Mesendoderm (in vitro differentiated cells): Measurements from ENCODE around the gene GABRB3. TPM values are rescaled to one million over a fixed set of nuclear protein-coding genes. Genes with fewer than 3 reads are reported as not detected.

Experiments
- DNase-seq: peaks from one replicate; pipeline ENCODE4 v3.0.0; 2013
- H2AK5ac ChIP-seq: 2 replicates; pipeline ENCODE4 v1.6.1; 2013; ENCODE audit warnings: low read length, inconsistent platforms
- H2BK120ac ChIP-seq: 2 replicates; pipeline ENCODE4 v1.6.1; 2013; ENCODE audit warnings: low read depth, mild to moderate bottlenecking, low read length, moderate library complexity, mixed read lengths
- H2BK15ac ChIP-seq: replicated peaks from 2 replicates; pipeline ENCODE4 v1.6.1; 2013; ENCODE audit warnings: low read depth, mild to moderate bottlenecking, moderate library complexity
- H2BK5ac ChIP-seq: 2 replicates; pipeline ENCODE4 v1.6.1; 2013; ENCODE audit warnings: low read length, inconsistent platforms
- H3K18ac ChIP-seq: 2 replicates; pipeline ENCODE4 v1.6.1; 2013; ENCODE audit warnings: mild to moderate bottlenecking, low read length, mixed read lengths
- H3K23ac ChIP-seq: one replicate; pipeline ENCODE4 v1.6.1; 2013; ENCODE audit warnings: low read length
- H3K27ac ChIP-seq: 2 replicates; pipeline ENCODE4 v1.5.1; 2013; ENCODE audit warnings: low read depth, mild to moderate bottlenecking, inconsistent platforms, low read length, moderate library complexity
- H3K27me3 ChIP-seq: 2 replicates; pipeline ENCODE4 v1.6.1; 2013; ENCODE audit warnings: low read length, control low read depth, mild to moderate bottlenecking, inconsistent platforms; ENCODE audit not compliant: insufficient read depth, poor library complexity
- H3K36me3 ChIP-seq: 2 replicates; pipeline ENCODE4 v1.6.1; 2013; ENCODE audit warnings: low read length, inconsistent platforms; ENCODE audit not compliant: control insufficient read depth, insufficient read depth
- H3K4ac ChIP-seq: one replicate; pipeline ENCODE4 v1.6.1; 2013; ENCODE audit warnings: low read depth, mild to moderate bottlenecking, low read length, moderate library complexity
- H3K4me1 ChIP-seq: 2 replicates; pipeline ENCODE4 v1.6.1; 2013; ENCODE audit warnings: low read depth, low read length, inconsistent platforms; ENCODE audit not compliant: control insufficient read depth
- H3K4me2 ChIP-seq: 2 replicates; pipeline ENCODE4 v1.6.1; 2013; ENCODE audit warnings: low read length
- H3K4me3 ChIP-seq: 2 replicates; pipeline ENCODE4 v1.5.1; 2013; ENCODE audit warnings: mild to moderate bottlenecking, low read length
- H3K56ac ChIP-seq: one replicate; pipeline ENCODE4 v1.6.1; 2013; ENCODE audit warnings: low read length
- H3K79me1 ChIP-seq: 2 replicates; pipeline ENCODE4 v1.6.1; 2013; ENCODE audit warnings: low read length, inconsistent platforms
- H3K79me2 ChIP-seq: 2 replicates; pipeline ENCODE4 v1.6.1; 2013; ENCODE audit warnings: mild to moderate bottlenecking, low read length; ENCODE audit not compliant: control insufficient read depth, insufficient read depth
- H3K9ac ChIP-seq: 2 replicates; pipeline ENCODE4 v1.6.1; 2013; ENCODE audit warnings: low read length, inconsistent platforms
- H4K5ac ChIP-seq: one replicate; pipeline ENCODE4 v1.6.1; 2013; ENCODE audit warnings: low read length
- H4K8ac ChIP-seq: one replicate; pipeline ENCODE4 v1.6.1; 2013; ENCODE audit warnings: low read depth, mild to moderate bottlenecking, control low read depth, low read length, moderate library complexity
- WGBS: extraction: QIAGEN DNeasy Blood & Tissue Kit; methylation state at CpG from one replicate; pipeline ENCODE4 v1.1.7; 2013; ENCODE audit warnings: low lambda C conversion rate, missing lambda C conversion rate; ENCODE audit not compliant: insufficient coverage; ENCODE audit errors: extremely low coverage; 5-methylcytosine and 5-hydroxymethylcytosine counted together
- polyA plus RNA-seq, 2 experiments: library from polyadenylated mRNA; stranded (reverse); fragments of 200-250 nt; gene quantifications; one replicate each; pipeline ENCODE4 v1.2.3, GENCODE V29; 2013

GABRB3 gene
- polyA plus RNA-seq (2013, experiment 1 of 2), result 125 TPM
- 127 TPM for polyA plus RNA-seq (2013, experiment 2 of 2)

- H2BK120ac ChIP-seq, result peak within 1 kb of the TSS; percentile 83
- H3K27ac ChIP-seq, result peak within 1 kb of the TSS; percentile 90
- peak within 1 kb of the TSS; percentile 84 for H3K4me2 ChIP-seq
- H2BK15ac ChIP-seq, result no peak within 1 kb of the TSS
- no peaks in the 10 kb centered on the region for H3K36me3 ChIP-seq
- peak within 1 kb of the TSS; percentile 95 for H3K4ac ChIP-seq
- H3K79me2 ChIP-seq, result peaks cover 23% of the 10 kb centered on the region
- H3K18ac ChIP-seq, result peak within 1 kb of the TSS; percentile 100
- H3K56ac ChIP-seq, result peak within 1 kb of the TSS; percentile 91
- H3K4me1 ChIP-seq, result peaks cover 3% of the 10 kb centered on the region
- no peak within 1 kb of the TSS for H4K5ac ChIP-seq
- peak; percentile 23 for DNase-seq
- H3K9ac ChIP-seq, result peak within 1 kb of the TSS; percentile 84
- peak within 1 kb of the TSS; percentile 97 for H4K8ac ChIP-seq
- no peak within 1 kb of the TSS for H3K23ac ChIP-seq
- WGBS, result no CpG with 5 or more reads among the region's 112 CpGs
- no peak within 1 kb of the TSS for H2AK5ac ChIP-seq
- H3K27me3 ChIP-seq, result no peaks in the 10 kb centered on the region
- H3K79me1 ChIP-seq, result no peaks in the 10 kb centered on the region
- H3K4me3 ChIP-seq, result peak within 1 kb of the TSS; percentile 84
- H2BK5ac ChIP-seq, result peak within 1 kb of the TSS; percentile 69
Observed at GRCh38 chr15:26772154-26773066, at the start of gene GABRB3. TSS of gene GABRB3 (minus strand) at chr15:26773066.

- no peaks in the 10 kb centered on the region for H3K79me2 ChIP-seq
- no peak overlapping the region for H3K9ac ChIP-seq
- WGBS, result no CpG with 5 or more reads among the region's 15 CpGs
- H3K79me1 ChIP-seq, result no peaks in the 10 kb centered on the region
- no peak overlapping the region for H3K4me2 ChIP-seq
- no peaks in the 10 kb centered on the region for H3K36me3 ChIP-seq
- H4K5ac ChIP-seq, result no peak overlapping the region
- H3K18ac ChIP-seq, result no peak overlapping the region
- H2BK5ac ChIP-seq, result no peak overlapping the region
- no peak for DNase-seq
- no peak overlapping the region for H3K4ac ChIP-seq
- no peak overlapping the region for H3K23ac ChIP-seq
- H3K27me3 ChIP-seq, result no peaks in the 10 kb centered on the region
- H2BK120ac ChIP-seq, result no peak overlapping the region
- no peaks in the 10 kb centered on the region for H3K4me1 ChIP-seq
- H3K4me3 ChIP-seq, result no peak overlapping the region
- H3K56ac ChIP-seq, result no peak overlapping the region
- H3K27ac ChIP-seq, result no peak overlapping the region
- H4K8ac ChIP-seq, result no peak overlapping the region
- no peak overlapping the region for H2BK15ac ChIP-seq
- no peak overlapping the region for H2AK5ac ChIP-seq
Observed at GRCh38 chr15:26807517-26808427, 34.9 kb upstream of the GABRB3 start.

GRCh38 chr15:26806574-26806973, 33.7 kb upstream of the GABRB3 start:
- H2BK120ac ChIP-seq, result no peak overlapping the region
- H4K8ac ChIP-seq, result no peak overlapping the region
- H4K5ac ChIP-seq, result no peak overlapping the region
- no peak overlapping the region for H3K27ac ChIP-seq
- no peak overlapping the region for H3K4me3 ChIP-seq
- H2AK5ac ChIP-seq, result no peak overlapping the region
- H3K18ac ChIP-seq, result no peak overlapping the region
- no peak overlapping the region for H3K9ac ChIP-seq
- no peaks in the 10 kb centered on the region for H3K27me3 ChIP-seq
- H3K79me2 ChIP-seq, result no peaks in the 10 kb centered on the region
- no CpG with 5 or more reads among the region's 5 CpGs for WGBS
- H2BK5ac ChIP-seq, result no peak overlapping the region
- H2BK15ac ChIP-seq, result no peak overlapping the region
- no peak overlapping the region for H3K23ac ChIP-seq
- H3K4ac ChIP-seq, result no peak overlapping the region
- DNase-seq, result no peak
- H3K4me1 ChIP-seq, result no peaks in the 10 kb centered on the region
- no peaks in the 10 kb centered on the region for H3K36me3 ChIP-seq
- H3K79me1 ChIP-seq, result no peaks in the 10 kb centered on the region
- H3K56ac ChIP-seq, result no peak overlapping the region
- no peak overlapping the region for H3K4me2 ChIP-seq

GRCh38 chr15:26806151-26806550, 33.3 kb upstream of the GABRB3 start:
- no peak for DNase-seq
- Histone ChIP-seq H2BK5ac (no peak overlapping the region), H3K27ac (no peak overlapping the region), H3K36me3 (no peaks in the 10 kb centered on the region), H3K4me2 (no peak overlapping the region), H3K79me1 (no peaks in the 10 kb centered on the region), H3K4me3 (no peak overlapping the region), H3K27me3 (no peaks in the 10 kb centered on the region), H2AK5ac (no peak overlapping the region), H2BK120ac (no peak overlapping the region), H3K9ac (no peak overlapping the region), H4K8ac (no peak overlapping the region), H3K23ac (no peak overlapping the region), H4K5ac (no peak overlapping the region), H2BK15ac (no peak overlapping the region), H3K18ac (no peak overlapping the region), H3K56ac (no peak overlapping the region), H3K79me2 (no peaks in the 10 kb centered on the region), H3K4me1 (no peaks in the 10 kb centered on the region), H3K4ac (no peak overlapping the region)
- WGBS, result no CpG with 5 or more reads among the region's 4 CpGs

- H3K27ac ChIP-seq, result no peak overlapping the region
- H2AK5ac ChIP-seq, result no peak overlapping the region
- H3K27me3 ChIP-seq, result no peaks in the 10 kb centered on the region
- H3K9ac ChIP-seq, result no peak overlapping the region
- H3K18ac ChIP-seq, result no peak overlapping the region
- H3K79me1 ChIP-seq, result no peaks in the 10 kb centered on the region
- WGBS, result no CpG with 5 or more reads among the region's 5 CpGs
- H3K23ac ChIP-seq, result no peak overlapping the region
- no peaks in the 10 kb centered on the region for H3K4me1 ChIP-seq
- DNase-seq, result no peak
- H3K36me3 ChIP-seq, result no peaks in the 10 kb centered on the region
- H4K5ac ChIP-seq, result no peak overlapping the region
- H3K4ac ChIP-seq, result no peak overlapping the region
- H3K4me2 ChIP-seq, result no peak overlapping the region
- no peak overlapping the region for H2BK5ac ChIP-seq
- no peak overlapping the region for H3K56ac ChIP-seq
- no peak overlapping the region for H2BK15ac ChIP-seq
- H3K79me2 ChIP-seq, result no peaks in the 10 kb centered on the region
- no peak overlapping the region for H3K4me3 ChIP-seq
- no peak overlapping the region for H4K8ac ChIP-seq
- H2BK120ac ChIP-seq, result no peak overlapping the region
Observed at GRCh38 chr15:26805470-26805869, 32.6 kb upstream of the GABRB3 start.
